Astrocyte (in vitro differentiated cells and primary cell): ENCODE data around the gene NREP. TPM values are rescaled to one million over a fixed set of nuclear protein-coding genes. Genes with fewer than 3 reads are reported as not detected.

Experiments
- DNase-seq: peaks from one replicate; pipeline ENCODE4 v3.0.0-alpha.2; 2010; ENCODE audit warnings: low read depth
- FAIRE-seq: peaks from 2 replicates; lab custom pipeline; 2011; peaks lifted over from hg19 to GRCh38; lab: Jason Lieb, UNC
- H2AFZ ChIP-seq: 2 replicates; pipeline ENCODE4 v1.6.0; 2012; ENCODE audit warnings: low read depth, low read length, inconsistent platforms
- H3K27ac ChIP-seq: 2 replicates; pipeline ENCODE4 v1.5.1; 2011; ENCODE audit warnings: low read depth, low read length, inconsistent platforms
- H3K27me3 ChIP-seq: 2 replicates; pipeline ENCODE4 v1.6.0; 2011; ENCODE audit warnings: low read length, inconsistent platforms; ENCODE audit not compliant: insufficient read depth
- H3K36me3 ChIP-seq: 2 replicates; pipeline ENCODE4 v1.5.1; 2011; ENCODE audit warnings: low read length, inconsistent platforms; ENCODE audit not compliant: insufficient read depth
- H3K4me1 ChIP-seq: 2 replicates; pipeline ENCODE4 v1.5.1; 2011; ENCODE audit warnings: low read length, inconsistent platforms; ENCODE audit not compliant: insufficient read depth
- H3K4me2 ChIP-seq: 2 replicates; pipeline ENCODE4 v1.6.0; 2012; ENCODE audit warnings: low read length, inconsistent platforms
- H3K4me3 ChIP-seq: 2 replicates; pipeline ENCODE4 v1.5.1; 2011; ENCODE audit warnings: low read depth, mild to moderate bottlenecking, low read length, inconsistent platforms; ENCODE audit not compliant: insufficient read depth
- H3K79me2 ChIP-seq: 2 replicates; pipeline ENCODE4 v1.6.0; 2012; ENCODE audit warnings: mild to moderate bottlenecking, low read length, inconsistent platforms; ENCODE audit not compliant: insufficient read depth
- H3K9ac ChIP-seq: 2 replicates; pipeline ENCODE4 v1.6.0; 2012; ENCODE audit warnings: mild to moderate bottlenecking, low read length, inconsistent platforms
- H3K9me3 ChIP-seq: 2 replicates; pipeline ENCODE4 v1.5.1; 2012; ENCODE audit warnings: low read depth, mild to moderate bottlenecking, low read length, inconsistent platforms; ENCODE audit not compliant: insufficient read depth
- H4K20me1 ChIP-seq: 2 replicates; pipeline ENCODE4 v1.6.0; 2012; ENCODE audit warnings: low read length, inconsistent platforms; ENCODE audit not compliant: insufficient read depth
- H3K27ac Mint-ChIP-seq: one replicate; pipeline ENCODE4 v1.8.0; 2021; ENCODE audit warnings: mild to moderate bottlenecking, mixed read lengths; ENCODE audit not compliant: unreplicated experiment
- H3K27me3 Mint-ChIP-seq: one replicate; pipeline ENCODE4 v1.8.0; 2021; ENCODE audit warnings: low read depth, mixed read lengths; ENCODE audit not compliant: unreplicated experiment
- H3K36me3 Mint-ChIP-seq: one replicate; pipeline ENCODE4 v1.8.0; 2021; ENCODE audit warnings: low read depth, mixed read lengths; ENCODE audit not compliant: unreplicated experiment
- H3K4me1 Mint-ChIP-seq: one replicate; pipeline ENCODE4 v1.8.0; 2021; ENCODE audit warnings: low read depth, mixed read lengths; ENCODE audit not compliant: unreplicated experiment
- H3K4me3 Mint-ChIP-seq: one replicate; pipeline ENCODE4 v1.8.0; 2021; ENCODE audit warnings: mild to moderate bottlenecking, moderate library complexity, mixed read lengths; ENCODE audit not compliant: unreplicated experiment
- H3K9me3 Mint-ChIP-seq: one replicate; pipeline ENCODE4 v1.8.0; 2021; ENCODE audit warnings: mild to moderate bottlenecking, mixed read lengths; ENCODE audit not compliant: unreplicated experiment
- CTCF ChIP-seq: IDR thresholded peaks from 2 replicates; pipeline ENCODE4 v1.5.1; 2011; ENCODE audit warnings: low read depth, mild to moderate bottlenecking, inconsistent platforms, low read length, moderate library complexity; ENCODE audit not compliant: insufficient read depth
- EZH2 ChIP-seq: IDR thresholded peaks from 2 replicates; pipeline ENCODE4 v1.6.1; 2012; ENCODE audit warnings: mild to moderate bottlenecking, low read length, inconsistent platforms; ENCODE audit not compliant: insufficient read depth
- total RNA-seq: library from RNA; stranded (reverse); gene quantifications from 2 replicates; pipeline ENCODE4 v1.2.1, GENCODE V29; 2021

The NREP gene
- total RNA-seq, 1 donor from 2014 or later: 185 TPM

DNA sequence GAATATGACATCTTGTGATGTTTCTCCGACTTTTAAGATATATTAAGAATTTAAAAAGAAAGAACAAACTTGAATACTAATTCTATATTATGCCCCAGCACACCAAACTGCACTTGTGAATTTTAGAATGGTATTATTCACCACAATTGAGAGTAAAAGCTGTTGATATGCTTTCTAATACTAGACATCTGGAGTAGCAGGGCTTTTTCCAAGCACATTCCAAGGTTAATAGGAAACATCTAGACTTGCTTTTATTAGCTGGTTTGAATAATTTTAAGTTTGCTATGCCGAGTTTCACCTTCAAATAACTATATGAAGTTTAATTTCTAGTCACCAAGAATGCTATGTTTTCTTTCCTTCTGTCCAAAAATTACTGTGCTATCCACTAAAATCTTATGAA, 13.5 kb downstream of the NREP start:
- Mint-ChIP-seq H3K27ac (peak overlapping the region; percentile 67), H3K4me3 (no peak overlapping the region), H3K27me3 (no peaks in the 10 kb centered on the region), H3K9me3 (no peaks in the 10 kb centered on the region), H3K4me1 (peaks cover 61% of the 10 kb centered on the region), H3K36me3 (no peaks in the 10 kb centered on the region)
- Histone ChIP-seq H3K4me1 (peaks cover 75% of the 10 kb centered on the region), H3K9me3 (no peaks in the 10 kb centered on the region), H2AFZ (no peak overlapping the region), H3K27ac (peak overlapping the region; percentile 74), H3K4me2 (peak overlapping the region; percentile 58), H3K79me2 (peaks cover 96% of the 10 kb centered on the region), H3K27me3 (no peaks in the 10 kb centered on the region), H3K4me3 (no peak overlapping the region), H4K20me1 (no peaks in the 10 kb centered on the region), H3K9ac (peak overlapping the region; percentile 66), H3K36me3 (peaks cover 14% of the 10 kb centered on the region)
- DNase-seq (no peak), FAIRE-seq (no peak)
- TF ChIP-seq CTCF (no peak), EZH2 (no peak)

- peaks cover 63% of the 10 kb centered on the region for H3K4me1 Mint-ChIP-seq
- Histone ChIP-seq H3K9me3 (no peaks in the 10 kb centered on the region), H2AFZ (no peak overlapping the region), H3K4me2 (peak overlapping the region; percentile 70), H3K27ac (peak overlapping the region; percentile 74), H3K36me3 (peaks cover 8% of the 10 kb centered on the region), H3K4me1 (peaks cover 77% of the 10 kb centered on the region), H3K27me3 (no peaks in the 10 kb centered on the region), H3K79me2 (peaks cover 99% of the 10 kb centered on the region), H4K20me1 (no peaks in the 10 kb centered on the region), H3K4me3 (peak overlapping the region; percentile 5), H3K9ac (peak overlapping the region; percentile 66)
- DNase-seq (peak; percentile 97), FAIRE-seq (peak; percentile 89)
- no peak overlapping the region for H3K4me3 Mint-ChIP-seq
- no peak for TF ChIP-seq EZH2
- no peak for TF ChIP-seq CTCF
- no peaks in the 10 kb centered on the region for H3K27me3 Mint-ChIP-seq
- H3K27ac Mint-ChIP-seq: peak overlapping the region; percentile 70
- H3K36me3 Mint-ChIP-seq: no peaks in the 10 kb centered on the region
- H3K9me3 Mint-ChIP-seq: no peaks in the 10 kb centered on the region
Measured at GRCh38 chr5:111742177-111742994, 14.6 kb downstream of the NREP start.

- H3K9me3 Mint-ChIP-seq: no peaks in the 10 kb centered on the region
- no peaks in the 10 kb centered on the region for H4K20me1 ChIP-seq
- TF ChIP-seq EZH2 (no peak), CTCF (no peak)
- DNase-seq: no peak
- peaks cover 79% of the 10 kb centered on the region for H3K4me1 ChIP-seq
- H3K27ac Mint-ChIP-seq: no peak overlapping the region
- peak; percentile 74 for FAIRE-seq
- H3K36me3 Mint-ChIP-seq: no peaks in the 10 kb centered on the region
- peak overlapping the region; percentile 70 for H3K4me2 ChIP-seq
- peak overlapping the region; percentile 74 for H3K27ac ChIP-seq
- H3K9ac ChIP-seq: peak overlapping the region; percentile 66
- H3K4me3 Mint-ChIP-seq: no peak overlapping the region
- peaks cover 5% of the 10 kb centered on the region for H3K36me3 ChIP-seq
- H3K27me3 Mint-ChIP-seq: no peaks in the 10 kb centered on the region
- no peaks in the 10 kb centered on the region for H3K9me3 ChIP-seq
- H3K4me3 ChIP-seq: no peak overlapping the region
- peaks cover 67% of the 10 kb centered on the region for H3K4me1 Mint-ChIP-seq
- no peaks in the 10 kb centered on the region for H3K27me3 ChIP-seq
- no peak overlapping the region for H2AFZ ChIP-seq
- H3K79me2 ChIP-seq: peaks cover 99% of the 10 kb centered on the region
Measured at GRCh38 chr5:111741278-111741677, 15.7 kb downstream of the NREP start.
